COLO668 (cell line): Measurements from ENCODE around the gene SPRYD3.
"Not testable (repeated sequence)": the region's sequence is repeated elsewhere in the genome, so short reads cannot be mapped to it uniquely, and the experiment has no call there.

Source experiments
- DNase-seq: peaks from one replicate; lab custom pipeline; 2025; ENCODE audit not compliant: unreplicated experiment; lab: John Stamatoyannopoulos, UW

The SPRYD3 gene

DNA sequence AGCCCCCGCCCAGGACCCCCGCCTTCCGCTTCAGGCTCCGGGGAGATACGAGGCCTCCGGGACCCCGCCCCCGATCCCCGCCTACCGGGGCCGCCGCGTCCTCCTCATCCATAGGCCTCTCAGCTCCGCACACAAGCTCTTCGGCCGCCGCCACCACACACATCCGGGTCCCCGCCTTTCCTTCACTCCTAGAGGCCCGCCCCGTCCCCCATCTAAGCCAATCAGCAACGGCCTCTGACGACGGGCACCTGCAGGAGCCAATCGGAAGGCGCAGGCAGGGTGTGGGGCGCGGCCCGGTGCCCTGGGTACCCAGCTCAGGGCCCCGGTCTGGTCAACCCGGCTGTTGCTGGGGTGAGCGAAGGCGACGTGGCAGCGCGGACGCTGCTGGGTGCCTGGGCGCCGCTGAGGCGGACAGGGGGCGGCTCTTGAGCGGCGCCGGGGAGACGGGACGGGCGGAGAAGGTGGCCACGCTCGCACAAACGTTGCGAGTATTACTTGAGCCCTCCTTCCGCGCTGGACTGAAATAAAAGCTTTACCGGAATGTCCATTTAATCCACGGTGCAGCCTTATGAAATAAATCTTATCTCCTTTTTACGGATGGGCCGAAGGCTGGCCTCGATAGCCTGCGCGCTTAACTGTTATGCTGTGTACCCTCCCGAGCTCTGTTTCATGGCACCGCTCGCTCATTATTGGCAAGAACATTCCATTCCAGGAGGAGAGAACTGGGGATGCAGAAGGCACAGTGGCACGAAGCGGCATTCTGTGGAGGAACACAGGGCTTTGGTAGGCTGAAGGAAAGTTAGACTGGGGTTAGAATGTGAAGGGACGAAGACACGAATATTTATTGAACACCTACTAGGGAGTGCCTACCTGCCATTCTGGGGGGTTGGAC, at the start of gene SPRYD3:
SPRYD3 (minus strand) TSS at position 165 of the 892 bp plus-strand sequence; CDS start at position 108, 57 bp downstream.
- DNase-seq, result peak; percentile 91

GRCh38 chr12:53127169-53127568, 48.0 kb upstream of the SPRYD3 start:
- DNase-seq, result no peak

DNA sequence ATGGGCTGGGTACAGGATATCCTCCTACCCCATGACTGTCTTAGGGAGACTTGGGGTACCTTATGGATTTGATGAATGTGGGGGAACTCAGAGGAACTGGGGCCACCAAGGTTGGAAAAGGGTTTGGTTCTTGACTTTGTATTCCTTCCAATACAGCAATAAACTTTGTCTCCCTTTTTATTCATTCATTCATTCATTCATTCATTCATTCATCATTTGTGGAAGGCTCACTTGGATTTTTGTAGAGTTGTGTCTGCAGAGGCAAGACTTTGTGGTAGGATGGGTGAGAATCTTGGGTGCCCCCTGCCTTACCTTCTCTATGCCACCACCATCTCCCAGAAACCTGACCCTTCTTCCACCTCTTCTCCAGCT, 45.1 kb upstream of the SPRYD3 start:
- DNase-seq, result no peak

GRCh38 chr12:53123578-53124351, 44.6 kb upstream of the SPRYD3 start:
- no peak for DNase-seq

DNA sequence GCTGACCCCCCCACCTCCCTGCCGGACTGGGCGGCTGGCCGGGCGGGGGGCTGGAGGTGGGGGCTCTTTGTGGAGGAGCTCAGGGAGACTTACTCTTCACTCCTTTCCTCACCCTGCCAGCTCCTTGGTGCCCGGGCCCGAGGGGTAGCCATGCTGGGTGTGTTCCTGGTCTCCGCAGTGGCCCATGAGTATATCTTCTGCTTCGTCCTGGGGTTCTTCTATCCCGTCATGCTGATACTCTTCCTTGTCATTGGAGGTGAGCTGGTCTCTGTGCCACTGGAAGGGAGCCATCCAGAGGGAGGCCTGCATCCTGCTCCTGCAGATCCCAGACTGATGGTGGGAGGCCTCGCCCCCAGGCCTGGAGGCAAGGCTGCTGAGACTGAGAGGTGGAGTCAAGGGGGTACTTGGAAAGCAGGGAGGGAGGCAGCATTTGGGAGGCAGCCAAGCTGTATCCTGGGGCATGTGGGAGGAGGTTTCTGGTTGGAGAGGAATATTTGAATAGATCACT, 43.8 kb upstream of the SPRYD3 start:
- no peak for DNase-seq

GRCh38 chr12:53120685-53121525, 41.7 kb upstream of the SPRYD3 start:
- no peak for DNase-seq

DNA sequence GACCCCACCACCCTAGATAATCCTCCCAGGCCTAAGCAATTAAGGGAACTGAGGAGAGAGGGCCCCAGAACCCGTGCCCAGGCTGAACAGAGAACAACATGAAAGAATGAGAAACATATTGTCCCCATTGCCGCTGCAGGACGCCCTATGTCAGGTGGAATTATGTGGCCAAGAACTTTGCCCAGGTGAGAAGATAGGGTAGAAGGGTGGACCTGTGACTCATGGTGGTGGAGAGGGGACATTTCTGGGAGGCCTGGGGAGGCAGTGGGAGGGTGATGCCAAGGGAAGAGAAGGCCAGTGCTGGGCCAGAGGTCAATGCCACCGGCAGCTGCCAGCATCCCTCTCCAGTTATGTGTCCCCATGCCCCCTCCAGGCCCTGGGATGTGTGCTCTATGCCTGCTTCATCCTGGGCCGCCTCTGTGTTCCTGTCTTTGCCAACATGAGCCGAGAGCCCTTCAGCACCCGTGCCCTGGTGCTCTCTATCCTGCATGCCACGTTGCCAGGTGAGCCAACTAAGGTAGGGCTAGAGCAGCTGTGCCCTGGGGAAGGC, 39.6 kb upstream of the SPRYD3 start:
- DNase-seq, result no peak

DNA sequence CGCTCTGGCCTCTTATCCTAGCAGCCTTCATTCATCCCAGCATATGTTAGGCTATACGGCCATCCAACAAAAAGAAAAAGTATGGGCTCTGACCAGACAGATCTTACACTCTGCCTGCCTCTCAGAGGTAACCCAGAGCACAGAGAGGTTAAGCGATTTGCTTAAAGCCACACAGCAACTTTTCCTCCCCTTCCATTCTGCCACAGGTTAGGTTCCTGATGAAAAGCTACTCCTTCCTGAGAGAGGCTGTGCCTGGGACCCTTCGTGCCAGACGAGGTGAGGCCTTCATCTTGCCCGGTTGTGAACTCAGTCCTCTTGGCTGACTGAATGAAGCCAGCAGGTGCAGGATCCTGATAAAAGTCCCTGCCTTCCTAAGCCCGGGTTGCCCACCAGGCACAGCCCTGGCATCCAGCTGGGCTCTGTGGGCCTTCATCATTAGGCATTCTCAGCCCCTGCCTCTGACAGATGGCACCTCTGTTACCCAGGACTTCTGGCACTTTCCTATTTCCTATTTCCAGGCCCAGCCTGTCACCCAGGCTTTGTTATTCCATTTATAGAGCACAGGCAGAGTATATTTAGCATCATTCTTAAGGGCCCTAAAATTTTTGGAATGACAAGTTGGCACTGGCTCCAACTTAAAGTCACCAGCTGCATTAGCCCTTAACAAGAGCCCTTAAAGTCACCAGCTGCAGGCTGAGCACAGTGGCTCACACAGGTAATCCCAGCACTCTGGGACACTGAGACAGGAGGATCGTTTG, 36.9 kb upstream of the SPRYD3 start:
- DNase-seq, result no peak

DNA sequence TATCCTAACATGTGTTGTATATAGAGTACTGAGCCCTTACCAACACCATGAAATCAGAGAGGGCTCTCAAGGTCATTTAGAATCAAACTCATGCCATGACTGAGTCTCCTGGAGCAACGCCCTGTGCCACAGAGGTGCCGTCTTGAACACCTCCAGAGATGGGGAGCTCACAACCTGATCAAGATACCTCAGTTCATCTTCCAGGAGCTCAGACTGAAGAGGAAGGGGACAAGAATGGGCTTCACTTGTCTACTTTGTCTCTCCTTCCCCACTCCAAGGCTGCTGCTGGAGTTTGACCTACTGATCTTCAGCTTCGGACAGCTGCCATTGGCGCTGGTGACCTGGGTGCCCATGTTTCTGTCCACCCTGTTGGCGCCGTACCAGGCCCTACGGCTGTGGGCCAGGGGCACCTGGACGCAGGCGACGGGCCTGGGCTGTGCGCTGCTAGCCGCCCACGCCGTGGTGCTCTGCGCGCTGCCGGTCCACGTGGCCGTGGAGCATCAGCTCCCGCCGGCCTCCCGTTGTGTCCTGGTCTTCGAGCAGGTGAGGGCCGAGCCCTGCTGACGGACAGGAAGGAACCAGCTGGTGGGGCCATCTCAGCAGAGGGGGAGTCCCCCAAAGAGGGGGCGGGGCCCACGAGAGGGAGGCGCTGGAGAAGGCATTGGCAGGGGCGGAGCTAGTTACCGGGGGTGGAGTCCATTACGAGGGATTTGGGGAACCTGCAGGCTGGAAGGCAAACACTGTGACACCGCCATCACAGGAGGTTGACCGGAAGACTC, 36.1 kb upstream of the SPRYD3 start:
- DNase-seq, result no peak

DNA sequence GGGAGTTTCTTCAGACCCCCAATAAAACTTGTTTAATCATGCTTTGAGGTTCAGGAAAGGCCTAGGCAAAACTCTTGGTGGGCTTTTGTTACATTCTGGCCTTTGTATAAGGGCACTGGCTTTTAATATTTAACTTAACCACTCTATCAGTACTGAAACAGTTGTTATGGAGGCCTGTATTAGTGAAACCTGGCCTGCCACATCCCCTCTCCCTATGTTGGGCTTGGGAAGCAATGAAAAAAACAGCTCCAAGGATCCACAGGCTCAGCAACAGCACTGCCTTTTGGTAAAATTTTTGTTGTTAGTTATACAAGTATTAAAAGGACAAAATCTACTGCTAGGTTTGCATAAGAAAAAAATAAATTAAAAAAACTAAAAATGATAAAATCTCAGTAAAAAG, 34.8 kb upstream of the SPRYD3 start:
- DNase-seq, result no peak

DNA sequence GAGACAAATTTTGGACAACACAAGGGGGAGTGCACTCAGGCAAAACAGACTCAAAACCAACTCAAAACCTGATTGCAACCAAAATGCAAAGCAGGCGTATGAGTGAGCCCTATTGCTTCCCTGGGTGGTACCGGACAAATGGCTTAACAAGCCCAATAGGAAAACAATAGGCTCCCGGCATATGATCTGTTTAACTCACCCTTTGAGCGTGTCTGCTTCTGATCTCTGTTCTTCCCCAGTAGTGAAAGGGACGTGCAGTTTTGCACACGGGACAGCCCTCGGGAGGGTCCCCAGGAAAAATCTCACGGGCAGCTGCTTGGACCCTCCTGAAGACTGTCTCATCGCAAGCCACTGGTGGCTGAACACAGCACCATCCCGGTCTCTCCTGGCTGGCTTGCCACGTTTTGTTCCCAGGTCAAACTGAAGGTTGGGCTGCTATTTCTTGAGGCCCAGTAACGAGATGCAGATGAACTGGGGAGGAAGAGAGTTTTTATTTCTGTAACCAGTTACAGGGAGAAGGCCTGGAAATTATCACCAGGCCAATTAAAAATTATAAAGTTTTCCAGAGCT, 34.0 kb upstream of the SPRYD3 start:
- DNase-seq, result no peak

GRCh38 chr12:53112431-53112830, 33.2 kb upstream of the SPRYD3 start:
- not testable (repeated sequence) for DNase-seq

DNA sequence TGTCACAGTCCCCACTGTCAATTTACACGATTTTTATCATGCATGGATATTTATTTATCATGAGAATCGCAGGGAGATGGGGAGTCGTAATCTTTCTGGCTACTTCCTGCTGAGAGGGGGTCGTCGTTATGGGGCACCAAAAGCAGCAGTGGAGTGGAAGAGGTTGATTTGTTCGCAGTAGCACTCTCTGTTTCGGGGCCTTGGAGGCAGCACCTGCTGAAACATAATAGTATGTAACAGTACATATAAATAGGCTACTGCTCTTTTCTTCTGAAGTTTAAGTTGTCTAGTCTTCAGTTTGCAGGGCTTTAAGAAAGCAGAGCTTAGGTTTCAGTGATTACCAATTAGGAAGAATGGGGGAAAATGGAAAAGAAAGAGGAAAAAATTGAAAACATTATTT, 27.9 kb upstream of the SPRYD3 start:
- DNase-seq, result no peak

- DNase-seq, result no peak
Observed at GRCh38 chr12:53105712-53106439, 26.7 kb upstream of the SPRYD3 start.

DNA sequence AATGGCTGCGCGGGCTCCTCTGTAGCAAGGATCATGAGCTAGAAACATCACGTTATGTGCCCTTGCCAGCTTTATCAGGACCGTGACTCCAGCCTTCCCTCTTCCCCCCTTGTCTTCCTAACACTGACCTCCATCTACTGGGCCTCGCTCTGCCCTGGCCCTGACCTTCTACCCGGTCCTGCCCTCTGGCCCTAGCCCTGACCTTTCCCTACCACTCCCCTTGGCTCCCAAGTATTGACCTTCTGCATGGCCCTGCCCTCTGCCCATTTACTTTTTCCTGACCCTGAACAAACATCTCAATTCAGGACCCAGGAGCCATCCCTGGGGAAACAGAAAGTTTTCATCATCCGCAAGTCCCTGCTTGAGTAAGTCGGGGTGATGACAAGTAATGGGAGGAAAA, 26.1 kb upstream of the SPRYD3 start:
- DNase-seq, result no peak

DNA sequence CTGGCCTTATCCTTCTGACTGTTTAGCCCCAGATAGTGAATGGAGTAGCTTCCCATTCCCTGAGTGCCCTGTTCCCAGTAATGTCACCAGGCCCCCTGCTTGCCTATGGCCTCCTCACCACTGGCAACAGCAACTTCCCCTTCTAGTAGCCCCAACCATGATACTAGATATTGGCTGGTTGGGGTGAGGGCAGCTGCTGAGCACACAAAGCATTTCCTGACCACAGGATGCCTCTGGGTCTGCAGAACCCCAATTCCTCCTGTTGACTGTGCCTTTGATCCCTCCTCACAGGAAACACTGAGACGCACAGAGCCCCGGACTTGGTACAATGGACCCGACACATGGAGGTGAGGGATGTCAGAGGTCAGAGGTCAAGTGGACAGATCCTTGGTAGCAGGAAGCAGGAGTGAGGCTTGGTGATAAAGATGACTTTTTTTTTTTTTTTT, 24.7 kb upstream of the SPRYD3 start:
- DNase-seq, result no peak

DNA sequence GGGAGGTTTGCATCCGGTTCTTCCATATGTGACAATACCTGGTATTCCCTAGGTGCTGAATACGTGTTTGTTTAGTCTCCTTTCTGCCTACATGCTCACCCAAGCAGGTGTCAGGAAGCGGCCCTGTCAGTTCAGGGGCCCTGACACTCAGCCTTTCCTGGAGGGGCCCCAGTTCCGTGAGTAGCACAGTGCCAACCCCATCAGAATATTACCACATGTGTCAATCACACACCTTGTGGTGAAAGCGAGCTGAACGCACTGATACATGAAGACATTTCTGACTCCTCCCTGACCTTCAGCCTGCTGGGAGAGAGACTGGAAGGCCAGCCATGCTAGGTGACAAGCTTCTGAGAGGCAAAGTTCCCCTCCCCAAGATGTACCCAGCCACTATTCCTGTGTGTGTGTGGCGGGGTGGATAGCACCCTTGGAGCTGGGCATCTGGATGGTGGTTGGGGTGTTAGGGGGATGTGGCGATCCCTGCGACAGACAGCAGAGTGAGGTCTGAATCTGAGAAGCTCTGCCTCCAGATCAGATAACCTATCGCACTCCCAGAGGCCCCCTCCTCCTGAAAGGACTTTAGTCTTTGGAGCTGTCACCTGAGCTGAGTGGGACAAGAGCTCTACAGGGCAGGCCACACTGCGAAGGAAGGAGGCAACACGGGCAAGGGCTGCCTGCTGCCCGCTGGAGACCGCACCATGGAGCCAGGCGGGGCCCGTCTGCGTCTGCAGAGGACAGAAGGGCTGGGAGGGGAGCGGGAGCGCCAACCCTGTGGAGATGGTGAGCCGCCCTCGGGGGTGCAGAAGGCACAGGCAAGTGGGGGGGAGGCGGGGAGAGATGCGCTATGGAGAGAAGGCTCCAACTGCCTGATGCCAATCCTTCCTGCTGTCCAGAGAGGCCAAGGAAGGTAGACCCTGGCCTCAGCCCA, 24.0 kb upstream of the SPRYD3 start, which contains the start of gene SOAT2:
SOAT2 (plus strand) TSS at position 604 of the 925 bp plus-strand sequence; CDS start at position 696, 92 bp downstream.
- peak; percentile 54 for DNase-seq
